Fibroblast of skin of scalp (primary cell): ENCODE data around the gene RSU1.
A peak's percentile ranks its signal among the peaks of the same experiment; 100 is the strongest.

Source experiments
- DNase-seq: peaks from one replicate; pipeline ENCODE4 v3.0.0-alpha.2; 2013

Gene RSU1

GRCh38 chr10:16735671-16736070 is 81.6 kb downstream of the RSU1 start:
- DNase-seq = no peak

- no peak for DNase-seq
These were observed 84.8 kb downstream of the RSU1 start for GRCh38 chr10:16732376-16732775.

- no peak for DNase-seq
These were observed 89.0 kb downstream of the RSU1 start for GRCh38 chr10:16728266-16728665.

- no peak for DNase-seq
These were observed 89.6 kb downstream of the RSU1 start for GRCh38 chr10:16727666-16728065.

- no peak for DNase-seq
These were observed 92.7 kb downstream of the RSU1 start for GRCh38 chr10:16724509-16724908.

- no peak for DNase-seq
These were observed 96.4 kb downstream of the RSU1 start for GRCh38 chr10:16720812-16721211.

GRCh38 chr10:16717622-16718395 is 99.4 kb downstream of the RSU1 start:
- DNase-seq = peak; percentile 77

GRCh38 chr10:16716051-16716450 is 101.2 kb downstream of the RSU1 start:
- DNase-seq = no peak

- no peak for DNase-seq
These were observed 103.9 kb downstream of the RSU1 start for GRCh38 chr10:16713290-16713689.

GRCh38 chr10:16712883-16713282 is 104.3 kb downstream of the RSU1 start:
- no peak for DNase-seq

- DNase-seq = no peak
These were observed 116.9 kb downstream of the RSU1 start for GRCh38 chr10:16700331-16700730.

- no peak for DNase-seq
These were observed 117.7 kb downstream of the RSU1 start for GRCh38 chr10:16699435-16700057.

- no peak for DNase-seq
These were observed 118.8 kb downstream of the RSU1 start for GRCh38 chr10:16698461-16698860.

GRCh38 chr10:16690417-16690816 is 126.8 kb downstream of the RSU1 start:
- DNase-seq = no peak

- no peak for DNase-seq
These were observed 127.5 kb downstream of the RSU1 start for GRCh38 chr10:16689696-16690095.

GRCh38 chr10:16689227-16689626 is 128.0 kb downstream of the RSU1 start:
- DNase-seq = peak; percentile 11

- no peak for DNase-seq
These were observed 130.9 kb downstream of the RSU1 start for GRCh38 chr10:16686054-16686902.

GRCh38 chr10:16685551-16685950 is 131.7 kb downstream of the RSU1 start:
- DNase-seq = no peak

- no peak for DNase-seq
These were observed 135.7 kb downstream of the RSU1 start for GRCh38 chr10:16681521-16681920.

GRCh38 chr10:16679511-16679910 is 137.7 kb downstream of the RSU1 start:
- DNase-seq = no peak

GRCh38 chr10:16675334-16675733 is 141.9 kb downstream of the RSU1 start:
- DNase-seq = no peak

GRCh38 chr10:16674147-16674703 is 143.0 kb downstream of the RSU1 start:
- DNase-seq = no peak

- DNase-seq = peak; percentile 6
These were observed 143.8 kb downstream of the RSU1 start for GRCh38 chr10:16673443-16673842.
